Measurements from ENCODE around the gene PADI3.

The PADI3 gene

GRCh38 chr1:17215545-17215890, 33.4 kb upstream of the PADI3 start:
- DNase-seq (ENCODE audit: low read depth in 2 of 2) = no peak

- DNase-seq (ENCODE audit: low read depth in 2 of 2) = no peak
Measured at GRCh38 chr1:17216078-17216477, 32.8 kb upstream of the PADI3 start.

GRCh38 chr1:17217607-17218006, 31.3 kb upstream of the PADI3 start:
- no peak for DNase-seq (ENCODE audit: low read depth in 2 of 2)

DNA sequence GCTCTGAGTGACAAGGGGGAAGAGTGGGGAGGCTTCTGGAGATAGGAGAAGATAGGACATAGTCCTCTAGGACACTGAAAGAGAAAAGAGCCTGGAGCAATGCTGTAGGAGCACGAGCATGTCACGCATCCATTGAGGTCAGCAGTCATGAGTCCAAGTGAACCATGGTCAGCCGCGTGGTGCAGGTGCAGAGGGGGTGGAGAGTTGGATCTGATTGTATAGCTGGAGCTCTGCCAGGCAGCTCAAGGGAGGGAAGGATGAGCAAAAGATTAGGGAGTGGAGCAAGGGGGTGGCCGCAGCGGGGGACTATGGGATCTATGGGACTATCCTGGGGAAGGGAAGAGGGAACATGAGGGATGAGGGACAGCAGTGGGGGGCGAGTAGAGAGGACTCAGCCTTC, 30.0 kb upstream of the PADI3 start:
- DNase-seq (ENCODE audit: low read depth in 2 of 2) = no peak

- DNase-seq (ENCODE audit: low read depth in 2 of 2) = no peak
Measured at GRCh38 chr1:17220287-17220686, 28.6 kb upstream of the PADI3 start.

DNA sequence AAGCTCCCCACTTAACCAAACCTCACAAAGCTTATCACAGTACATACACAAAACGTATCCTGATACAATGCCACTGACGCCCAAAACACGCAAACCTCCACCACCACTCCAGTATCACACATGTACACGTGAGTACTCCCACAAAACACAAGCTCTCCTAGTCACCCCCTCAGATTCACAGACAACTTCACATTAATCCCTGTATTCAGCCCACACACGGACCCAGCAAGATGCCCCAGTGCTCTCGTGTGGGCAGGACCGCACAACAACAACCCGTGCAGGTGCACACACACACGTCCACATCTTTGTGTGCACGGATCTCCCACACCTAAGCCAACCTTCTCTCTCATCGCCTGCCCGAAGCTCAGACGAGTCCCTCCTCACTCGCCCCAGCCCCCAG, 26.3 kb upstream of the PADI3 start:
- no peak for DNase-seq (ENCODE audit: low read depth in 2 of 2)

GRCh38 chr1:17224434-17224833, 24.5 kb upstream of the PADI3 start:
- no peak for DNase-seq (ENCODE audit: low read depth in 2 of 2)

DNA sequence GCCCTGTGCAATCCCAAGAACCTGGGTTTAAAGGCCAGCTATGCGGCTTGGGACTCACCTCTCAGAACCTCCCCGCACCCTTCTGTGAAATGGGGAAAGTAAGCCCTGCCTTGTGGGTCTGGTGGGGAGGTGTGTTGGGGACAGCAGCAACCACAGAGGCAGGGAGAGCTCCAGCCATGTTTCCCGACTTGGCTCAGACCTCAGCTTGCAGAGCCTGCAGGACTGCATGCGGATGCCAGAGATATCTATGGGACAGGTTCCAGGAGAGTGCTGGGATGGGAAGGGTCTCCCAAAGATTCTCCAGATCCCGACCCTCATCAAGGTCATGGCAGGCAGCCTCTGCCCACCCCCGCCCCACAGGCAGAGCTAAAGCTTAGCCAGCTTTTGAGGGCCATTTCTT, 23.8 kb upstream of the PADI3 start:
- DNase-seq (ENCODE audit: low read depth in 2 of 2) = no peak

DNA sequence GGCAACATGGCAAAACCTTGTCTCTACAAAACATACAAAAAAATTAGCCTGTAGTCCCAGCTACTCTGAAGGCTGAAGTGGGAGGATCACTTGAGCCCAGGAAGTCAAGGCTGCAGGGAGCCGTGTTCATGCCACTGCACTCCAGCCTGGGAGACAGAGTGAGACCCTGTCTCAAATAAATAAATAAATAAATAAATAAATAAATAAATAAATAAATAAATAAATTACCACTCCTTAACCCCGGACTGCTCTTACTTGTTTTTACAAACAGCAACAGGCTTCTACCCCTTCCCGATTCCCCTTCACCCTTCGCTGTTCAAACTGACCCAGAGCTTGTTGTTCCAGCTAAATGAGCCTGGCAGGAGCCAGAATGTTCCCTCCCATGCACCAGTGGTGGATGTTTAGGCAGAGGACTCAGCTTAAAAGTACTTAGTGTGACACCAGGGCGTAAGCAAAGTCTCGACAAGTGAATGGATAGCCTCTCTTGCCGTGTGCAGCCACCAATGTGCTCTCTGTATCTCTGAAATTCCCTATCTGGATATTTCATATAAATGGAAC, 21.5 kb upstream of the PADI3 start:
- DNase-seq (ENCODE audit: low read depth in 2 of 2) = no peak

GRCh38 chr1:17228619-17229018, 20.3 kb upstream of the PADI3 start:
- DNase-seq (ENCODE audit: low read depth in 2 of 2) = no peak

- no peak for DNase-seq (ENCODE audit: low read depth in 2 of 2)
Measured at GRCh38 chr1:17229379-17229778, 19.5 kb upstream of the PADI3 start.

DNA sequence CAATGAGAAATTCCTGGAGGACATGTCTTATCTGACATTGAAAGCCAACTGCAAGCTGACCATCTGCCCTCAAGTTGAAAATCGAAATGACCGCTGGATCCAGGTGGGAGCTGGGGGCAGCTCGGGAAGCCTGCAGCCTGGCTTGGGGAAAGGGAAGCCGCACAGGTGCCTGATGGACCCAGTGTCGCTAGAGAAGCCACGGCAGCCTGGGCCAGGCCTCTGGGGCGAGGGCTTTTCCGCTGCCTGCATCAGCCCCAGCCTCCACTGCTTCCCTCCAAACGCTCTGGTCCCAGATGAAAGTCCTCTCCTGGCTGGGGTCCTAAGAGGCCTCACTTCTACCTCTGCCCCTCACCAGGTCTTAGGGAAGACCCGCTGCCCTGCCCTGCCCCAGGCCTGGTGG, 18.8 kb upstream of the PADI3 start:
- DNase-seq (ENCODE audit: low read depth in 2 of 2) = no peak

DNA sequence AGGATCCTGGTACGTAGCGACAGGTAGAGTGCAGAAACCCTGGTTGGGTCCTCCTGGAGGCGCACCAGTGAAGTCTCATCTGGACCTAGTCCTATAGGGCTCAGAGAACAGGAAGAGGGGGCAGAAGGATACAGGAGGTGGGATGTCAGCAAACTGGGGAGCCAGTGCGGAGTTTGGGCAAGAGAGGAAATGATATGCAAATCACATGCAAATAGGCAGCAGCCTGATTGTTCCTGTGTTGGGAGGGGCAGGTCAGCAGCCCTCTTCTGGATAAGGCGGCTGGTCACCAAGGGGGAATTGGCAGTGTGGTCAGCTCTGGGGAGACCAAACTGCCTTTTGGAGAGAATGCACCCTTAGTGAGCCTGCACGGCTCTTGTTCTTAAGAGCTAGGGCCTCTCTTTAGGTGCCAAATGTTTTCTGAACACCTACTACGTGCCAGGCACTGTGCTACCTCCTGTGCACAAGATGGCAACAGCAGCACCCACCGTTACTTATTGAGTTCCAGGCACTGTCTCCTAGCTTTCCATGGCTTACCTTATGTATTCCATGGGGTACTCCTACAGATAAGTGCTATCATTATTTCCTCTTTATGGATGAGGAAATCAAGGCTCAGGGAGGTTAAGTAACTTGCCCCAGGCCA, 18.1 kb upstream of the PADI3 start:
- DNase-seq (ENCODE audit: low read depth in 2 of 2) = no peak

DNA sequence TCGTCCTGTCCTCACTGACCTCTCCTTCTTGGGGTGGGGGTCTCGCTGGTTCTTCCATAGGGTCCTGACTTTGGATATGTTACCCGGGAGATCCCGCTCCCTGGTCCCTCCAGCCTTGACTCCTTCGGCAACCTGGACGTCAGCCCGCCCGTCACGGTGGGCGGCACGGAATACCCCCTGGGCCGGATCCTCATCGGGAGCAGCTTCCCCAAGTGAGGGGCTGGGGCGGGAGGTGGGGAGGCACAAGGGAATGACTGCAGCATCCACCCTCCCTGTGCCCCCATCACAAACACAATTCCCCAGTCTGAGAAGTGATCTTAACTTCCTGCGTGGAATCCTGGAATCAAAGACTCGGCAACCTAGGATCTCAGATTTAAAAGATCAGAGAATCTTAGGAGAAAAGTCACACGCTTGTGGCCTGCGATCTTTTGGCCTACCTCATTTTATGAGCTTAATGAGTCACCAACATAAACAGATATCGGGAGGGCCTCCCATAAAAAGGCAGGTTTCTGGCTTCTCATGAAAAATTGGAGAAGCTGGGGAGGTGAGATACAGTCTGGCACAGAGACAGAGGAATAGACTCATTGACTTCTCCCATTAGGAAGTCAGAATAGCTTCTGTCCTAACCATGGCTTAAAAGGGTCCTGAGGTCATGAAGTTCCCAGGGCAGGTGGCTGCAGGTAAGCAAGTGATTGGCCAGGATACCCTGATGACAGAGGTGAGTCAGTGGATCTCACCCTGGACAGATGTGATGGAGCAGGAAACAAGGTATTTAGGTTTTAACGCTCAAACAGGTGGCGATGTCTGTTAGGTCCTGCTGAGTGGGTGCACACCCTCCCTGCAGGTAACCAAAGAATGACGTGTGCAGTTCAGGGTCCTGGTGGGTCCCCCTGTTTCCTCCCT, 15.9 kb upstream of the PADI3 start:
- DNase-seq (ENCODE audit: low read depth in 2 of 2) = no peak

- DNase-seq (ENCODE audit: low read depth in 2 of 2) = no peak
Measured at GRCh38 chr1:17233675-17234320, 15.1 kb upstream of the PADI3 start.

GRCh38 chr1:17234405-17234804, 14.5 kb upstream of the PADI3 start:
- DNase-seq (ENCODE audit: low read depth in 2 of 2) = no peak

DNA sequence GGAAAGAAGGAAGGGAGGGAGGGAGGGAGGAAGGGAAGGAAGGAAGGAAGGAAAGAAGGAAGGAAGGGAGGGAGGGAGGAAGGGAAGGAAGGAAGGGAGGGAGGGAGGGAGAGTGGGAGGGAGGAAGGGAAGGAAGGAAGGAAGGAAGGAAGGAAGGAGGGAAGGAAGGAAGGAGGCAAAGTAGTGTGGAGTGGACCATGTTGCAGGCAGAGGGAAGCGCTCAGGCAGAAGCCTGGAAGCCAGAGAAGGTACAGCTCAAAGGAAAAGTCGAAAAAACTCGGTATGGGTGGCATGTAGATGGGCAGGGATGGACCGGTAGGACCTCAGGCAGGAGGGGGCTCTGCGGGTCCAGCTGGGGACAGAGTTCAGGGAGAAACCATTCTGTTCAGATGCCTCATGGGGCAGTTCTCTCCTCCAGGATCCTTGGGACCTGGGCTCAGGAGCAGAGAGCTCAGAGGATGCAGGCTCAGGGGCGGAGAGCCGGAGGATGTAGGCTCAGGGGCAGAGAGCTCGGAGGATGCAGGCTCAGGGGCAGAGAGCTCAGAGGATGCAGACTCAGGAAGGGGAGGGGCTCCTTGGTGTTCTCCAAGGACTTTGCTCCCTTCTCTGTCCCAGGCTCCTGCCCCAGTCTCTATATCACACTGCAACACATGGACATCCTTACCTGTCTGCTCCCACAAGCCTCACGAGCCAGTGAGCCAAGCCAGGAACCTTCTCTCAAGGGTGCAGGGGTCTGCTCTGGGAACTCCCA, 13.6 kb upstream of the PADI3 start:
- no peak for DNase-seq (ENCODE audit: low read depth in 2 of 2)

DNA sequence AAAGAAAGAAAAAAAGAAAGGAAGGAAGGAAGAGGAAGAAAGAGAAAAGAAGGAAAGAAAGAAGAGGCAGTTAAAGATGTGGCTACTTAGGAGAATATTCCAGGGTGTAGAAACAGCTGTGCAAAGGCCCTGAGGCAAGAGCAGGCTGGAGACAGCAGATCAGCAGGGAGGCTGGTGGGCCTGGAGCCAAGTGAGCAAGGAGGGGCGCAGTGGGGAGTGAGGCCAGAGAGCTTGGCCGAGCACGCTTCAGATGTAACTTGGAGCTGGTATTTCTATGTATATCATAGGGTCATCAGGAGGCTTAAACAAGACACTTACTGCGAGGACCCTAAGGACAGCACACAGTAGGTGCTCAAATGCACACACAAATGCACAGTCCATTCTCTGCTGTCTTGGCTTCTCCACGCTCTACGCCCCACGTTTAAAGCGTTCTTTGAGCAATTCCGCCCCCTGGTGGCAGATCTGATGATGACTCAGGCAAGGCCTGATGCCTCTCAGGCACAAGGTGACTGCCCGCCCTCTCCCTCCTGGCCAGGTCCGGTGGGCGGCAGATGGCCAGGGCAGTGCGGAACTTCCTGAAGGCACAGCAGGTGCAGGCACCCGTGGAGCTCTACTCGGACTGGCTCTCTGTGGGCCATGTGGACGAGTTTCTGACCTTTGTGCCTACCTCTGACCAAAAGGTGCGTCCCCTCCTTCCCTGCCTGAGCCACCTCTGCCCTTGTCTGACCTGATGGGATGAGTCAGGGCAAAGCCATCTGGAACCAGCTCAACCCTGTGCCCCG, 11.9 kb upstream of the PADI3 start:
- peak; percentile 79 to 81 for DNase-seq (ENCODE audit: low read depth in 2 of 2)

- DNase-seq (ENCODE audit: low read depth in 2 of 2) = no peak
Measured at GRCh38 chr1:17237561-17237903, 11.4 kb upstream of the PADI3 start.

DNA sequence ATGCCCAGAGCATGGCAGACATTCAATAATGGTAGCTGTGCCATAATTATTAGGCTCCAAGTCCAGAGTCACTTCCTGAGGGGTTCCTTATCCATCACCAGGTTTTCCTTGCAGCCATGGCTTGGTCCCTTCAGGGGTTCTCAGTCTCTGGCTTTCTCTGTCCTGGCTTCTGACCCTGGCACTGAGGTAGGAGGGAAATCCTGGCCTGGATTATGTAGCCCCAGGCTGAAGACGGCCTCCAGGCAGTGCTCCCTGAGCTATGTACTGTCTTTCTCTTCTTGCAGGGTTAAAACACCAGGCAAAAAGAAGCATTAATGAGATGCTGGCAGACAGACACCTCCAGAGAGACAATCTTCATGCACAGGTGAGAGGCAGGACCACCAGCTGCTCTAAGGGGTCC, 9.5 kb upstream of the PADI3 start:
- DNase-seq (ENCODE audit: low read depth in 2 of 2) = no peak
